ENCODE results near the gene SSBP3.

SSBP3 gene

GRCh38 chr1:54359393-54360162 is 46.6 kb downstream of the SSBP3 start:
- Histone ChIP-seq H3K36me3 (peaks cover 4 to 13% (median 11%) of the 10 kb centered on the region in 3 donors), H3K27ac (no peak overlapping the region), H3K4me3 (no peak overlapping the region), H3K9me3 (no peaks in the 10 kb centered on the region), H3K27me3 (no peaks in the 10 kb centered on the region), H3K4me1 (peaks cover 0 to 71% (median 32%) of the 10 kb centered on the region in 4 donors)
- intact Hi-C loops (cut with DNase I; ENCODE audit: low total_unique reads): no loop called here
- no peak for DNase-seq
- no peak for TF ChIP-seq CTCF (IDR thresholded peaks at IDR 0.05)

GRCh38 chr1:54358503-54359168 is 47.6 kb downstream of the SSBP3 start:
- TF ChIP-seq CTCF (IDR thresholded peaks at IDR 0.05): no peak
- intact Hi-C loops (cut with DNase I; ENCODE audit: low total_unique reads): no loop called here
- H3K27ac ChIP-seq: no peak overlapping the region

GRCh38 chr1:54357967-54358366 is 48.2 kb downstream of the SSBP3 start:
- Histone ChIP-seq H3K9me3 (no peaks in the 10 kb centered on the region), H3K27ac (no peak overlapping the region), H3K36me3 (peaks cover 4 to 13% (median 11%) of the 10 kb centered on the region in 3 donors), H3K4me3 (no peak overlapping the region), H3K4me1 (peaks cover 0 to 80% (median 33%) of the 10 kb centered on the region in 4 donors), H3K27me3 (no peaks in the 10 kb centered on the region)
- intact Hi-C loops (cut with DNase I; ENCODE audit: low total_unique reads): no loop called here
- DNase-seq: no peak
- TF ChIP-seq CTCF (IDR thresholded peaks at IDR 0.05): no peak

More at GRCh38 chr1:54358503-54359168, 47.6 kb downstream of the SSBP3 start:
- peaks cover 0 to 75% (median 32%) of the 10 kb centered on the region in 4 donors for H3K4me1 ChIP-seq
- H3K36me3 ChIP-seq: peaks cover 4 to 13% (median 11%) of the 10 kb centered on the region in 3 donors
- H3K9me3 ChIP-seq: no peaks in the 10 kb centered on the region
- no peak overlapping the region for H3K4me3 ChIP-seq
- no peaks in the 10 kb centered on the region for H3K27me3 ChIP-seq
- no peak for DNase-seq

- intact Hi-C loops (cut with DNase I; ENCODE audit: low total_unique reads): no loop called here
- no peaks in the 10 kb centered on the region for H3K27me3 ChIP-seq
- no peaks in the 10 kb centered on the region for H3K9me3 ChIP-seq
- TF ChIP-seq CTCF (IDR thresholded peaks at IDR 0.05): no peak
- no peak overlapping the region for H3K27ac ChIP-seq
- no peak overlapping the region for H3K4me3 ChIP-seq
- H3K4me1 ChIP-seq: peaks cover 0 to 83% (median 35%) of the 10 kb centered on the region in 4 donors
- peaks cover 4 to 13% (median 11%) of the 10 kb centered on the region in 3 donors for H3K36me3 ChIP-seq
- no peak for DNase-seq
Measured at GRCh38 chr1:54356680-54357147, 49.5 kb downstream of the SSBP3 start.

- Histone ChIP-seq H3K27ac (no peak overlapping the region), H3K9me3 (no peaks in the 10 kb centered on the region), H3K36me3 (peaks cover 4 to 13% (median 11%) of the 10 kb centered on the region in 3 donors), H3K4me3 (no peak overlapping the region), H3K4me1 (peaks cover 0 to 84% (median 38%) of the 10 kb centered on the region in 4 donors), H3K27me3 (no peaks in the 10 kb centered on the region)
- DNase-seq: no peak
- intact Hi-C loops (cut with DNase I; ENCODE audit: low total_unique reads): no loop called here
- TF ChIP-seq CTCF (IDR thresholded peaks at IDR 0.05): no peak
Measured at GRCh38 chr1:54355931-54356679, 50.1 kb downstream of the SSBP3 start.

All from tibial artery (tissue), 4 donors.